ENCODE measurements around the gene CDH4.

Gene CDH4

GRCh38 chr20:61361501-61361900 lies 109.4 kb downstream of the CDH4 start:
- DNase-seq: no peak

GRCh38 chr20:61364147-61364546 lies 112.1 kb downstream of the CDH4 start:
- DNase-seq: no peak

- no peak for DNase-seq
Measured at GRCh38 chr20:61366914-61367313, 114.9 kb downstream of the CDH4 start.

- no peak for DNase-seq
Measured at GRCh38 chr20:61369731-61370520, 117.9 kb downstream of the CDH4 start.

- DNase-seq: no peak
Measured at GRCh38 chr20:61370841-61371303, 118.8 kb downstream of the CDH4 start.

GRCh38 chr20:61371501-61372136 lies 119.6 kb downstream of the CDH4 start:
- no peak for DNase-seq

- no peak for DNase-seq
Measured at GRCh38 chr20:61372137-61373054, 120.3 kb downstream of the CDH4 start.

GRCh38 chr20:61373055-61373399 lies 121.0 kb downstream of the CDH4 start:
- no peak for DNase-seq

GRCh38 chr20:61373956-61374545 lies 122.0 kb downstream of the CDH4 start:
- DNase-seq: no peak

GRCh38 chr20:61376541-61377240 lies 124.6 kb downstream of the CDH4 start:
- no peak for DNase-seq

- no peak for DNase-seq
Measured at GRCh38 chr20:61378694-61379355, 126.8 kb downstream of the CDH4 start.

- DNase-seq: no peak
Measured at GRCh38 chr20:61379898-61380544, 128.0 kb downstream of the CDH4 start.

GRCh38 chr20:61380545-61380915 lies 128.5 kb downstream of the CDH4 start:
- no peak for DNase-seq

GRCh38 chr20:61382194-61382593 lies 130.1 kb downstream of the CDH4 start:
- no peak for DNase-seq

- no peak for DNase-seq
Measured at GRCh38 chr20:61385296-61385695, 133.2 kb downstream of the CDH4 start.

- DNase-seq: no peak
Measured at GRCh38 chr20:61385731-61386130, 133.7 kb downstream of the CDH4 start.

GRCh38 chr20:61387204-61387953 lies 135.3 kb downstream of the CDH4 start:
- DNase-seq: no peak

- DNase-seq: no peak
Measured at GRCh38 chr20:61387954-61388348, 135.9 kb downstream of the CDH4 start.

- DNase-seq: no peak
Measured at GRCh38 chr20:61389077-61389476, 137.0 kb downstream of the CDH4 start.

- DNase-seq: no peak
Measured at GRCh38 chr20:61391185-61391584, 139.1 kb downstream of the CDH4 start.
